Esophagus muscularis mucosa (tissue), 3 donors: ENCODE data around the gene UCP2.

ENCODE experiments used
- POLR2A ChIP-seq: fragments of 450-650 bp; IDR thresholded peaks from one replicate; pipeline ENCODE4 v1.6.1; 2017; ENCODE audit warnings: antibody characterized with exemption, moderate library complexity, mild to moderate bottlenecking, low read depth
- POLR2AphosphoS5 ChIP-seq, 2 donors: sonication (generic); formaldehyde crosslinking; IDR thresholded peaks; one replicate each; pipeline ENCODE4 v1.6.1; 2017; ENCODE audit warnings: antibody characterized with exemption in 2 of 2
- TF ChIP-seq, protein P1 (sequence below), 3 experiments: fragments of 200-600 bp in 2 of 3; fragments of 450-650 bp in 1 of 3; sonication (generic) in 2 of 3; IDR thresholded peaks; one replicate each; pipeline ENCODE4 v1.5.1; 2017 to 2019; ENCODE audit warnings: antibody characterized with exemption in 3 of 3, mild to moderate bottlenecking in 2 of 3, moderate library complexity in 1 of 3

DNA sequence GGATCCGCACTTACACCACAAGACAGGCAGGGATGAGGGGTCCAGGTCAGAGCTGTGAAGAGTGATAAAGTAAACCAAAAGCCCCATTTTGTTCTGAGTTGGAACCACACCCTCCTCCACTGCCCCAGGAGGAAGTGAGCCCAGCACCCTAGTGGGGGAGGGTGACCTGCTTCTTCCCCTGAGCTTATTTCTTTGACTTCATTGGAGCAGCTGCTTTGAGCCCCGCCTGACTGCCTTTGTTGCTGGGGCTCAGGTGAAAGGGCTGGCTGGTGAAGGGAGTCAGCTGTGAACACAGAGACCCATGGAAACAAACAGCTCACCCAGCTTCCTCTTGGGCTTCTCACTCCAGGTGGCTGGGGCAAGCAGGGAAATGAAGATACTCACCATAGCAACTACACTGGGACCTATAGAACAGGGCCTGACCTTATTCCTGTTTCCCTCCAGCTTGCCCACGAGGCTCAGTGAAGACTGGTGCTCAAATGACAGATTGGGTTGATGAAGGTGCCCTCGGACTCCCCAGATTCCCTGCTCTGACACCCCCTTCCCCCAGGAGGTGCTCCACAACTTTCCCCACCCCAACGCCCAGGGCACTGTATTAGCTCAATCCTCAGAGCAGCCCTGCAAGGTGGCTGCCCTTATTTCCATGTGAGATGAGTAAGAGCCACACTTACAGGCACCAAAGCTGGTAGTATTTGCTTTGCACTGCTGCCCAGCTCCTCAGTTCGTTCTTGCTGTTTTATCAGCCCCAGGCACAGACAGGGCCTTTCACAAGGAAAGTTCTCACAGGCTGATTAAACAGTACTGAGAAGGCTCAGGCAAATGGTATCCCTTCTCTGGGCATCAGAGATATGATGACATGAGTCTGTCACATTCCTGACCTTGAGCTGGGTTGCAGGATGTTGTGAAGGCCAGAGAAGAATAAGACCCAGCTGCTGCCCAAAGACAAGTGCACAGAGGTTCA is 2.4 kb downstream of the UCP2 start:
- TF ChIP-seq, protein P1, sequence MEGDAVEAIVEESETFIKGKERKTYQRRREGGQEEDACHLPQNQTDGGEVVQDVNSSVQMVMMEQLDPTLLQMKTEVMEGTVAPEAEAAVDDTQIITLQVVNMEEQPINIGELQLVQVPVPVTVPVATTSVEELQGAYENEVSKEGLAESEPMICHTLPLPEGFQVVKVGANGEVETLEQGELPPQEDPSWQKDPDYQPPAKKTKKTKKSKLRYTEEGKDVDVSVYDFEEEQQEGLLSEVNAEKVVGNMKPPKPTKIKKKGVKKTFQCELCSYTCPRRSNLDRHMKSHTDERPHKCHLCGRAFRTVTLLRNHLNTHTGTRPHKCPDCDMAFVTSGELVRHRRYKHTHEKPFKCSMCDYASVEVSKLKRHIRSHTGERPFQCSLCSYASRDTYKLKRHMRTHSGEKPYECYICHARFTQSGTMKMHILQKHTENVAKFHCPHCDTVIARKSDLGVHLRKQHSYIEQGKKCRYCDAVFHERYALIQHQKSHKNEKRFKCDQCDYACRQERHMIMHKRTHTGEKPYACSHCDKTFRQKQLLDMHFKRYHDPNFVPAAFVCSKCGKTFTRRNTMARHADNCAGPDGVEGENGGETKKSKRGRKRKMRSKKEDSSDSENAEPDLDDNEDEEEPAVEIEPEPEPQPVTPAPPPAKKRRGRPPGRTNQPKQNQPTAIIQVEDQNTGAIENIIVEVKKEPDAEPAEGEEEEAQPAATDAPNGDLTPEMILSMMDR (IDR thresholded peaks at IDR 0.05): no peak
- peak in 1 of 2 donors; percentile 37 for TF ChIP-seq POLR2AphosphoS5 (IDR thresholded peaks at IDR 0.05)
- no peak for TF ChIP-seq POLR2A
